GM19468 (cell line): Measurements from ENCODE around the gene CTTN.
"Not testable (repeated sequence)": the region's sequence is repeated elsewhere in the genome, so short reads cannot be mapped to it uniquely, and the experiment has no call there.

Experiments
- ATAC-seq: cut with Tn5 transposase; IDR thresholded peaks from one replicate; pipeline ENCODE4 v1.9.1; 2021; ENCODE audit warnings: mild to moderate bottlenecking, moderate library complexity, moderate number of reproducible peaks; ENCODE audit not compliant: unreplicated experiment; ENCODE audit errors: extremely low read depth

The CTTN gene

DNA sequence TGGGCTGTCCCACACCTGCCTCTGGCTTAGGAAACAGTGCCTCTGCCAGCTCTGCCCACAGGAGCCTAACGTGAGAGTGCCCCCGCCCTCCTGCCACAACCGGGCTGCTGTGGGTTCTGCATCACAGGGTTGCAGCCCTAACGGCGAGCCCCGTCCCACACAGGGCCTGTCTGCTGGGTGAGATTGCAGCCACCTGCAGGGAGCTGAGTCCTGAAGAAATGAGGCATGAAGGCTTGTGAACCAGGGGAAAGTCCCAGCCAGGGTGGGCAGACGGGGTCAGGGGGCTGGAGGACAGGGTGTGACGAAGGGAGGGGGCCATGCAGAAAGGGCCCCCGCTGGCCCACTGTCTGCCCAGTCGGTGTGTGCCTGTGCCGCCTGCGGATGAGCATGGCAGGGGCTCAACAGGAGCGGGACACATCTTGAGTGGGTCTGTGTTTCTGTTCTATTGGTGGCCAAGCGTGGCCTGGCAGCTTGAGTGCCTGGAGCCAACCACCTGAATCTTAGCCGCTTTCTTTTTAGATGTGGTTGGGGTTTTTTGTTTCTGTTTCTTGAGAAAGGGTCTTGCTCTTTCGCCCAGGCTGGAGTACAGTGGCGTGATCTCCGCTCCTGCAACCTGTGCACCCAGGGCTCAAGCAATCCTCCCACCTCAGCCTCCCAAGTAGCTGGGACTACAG lies 38.9 kb downstream of the CTTN start:
- ATAC-seq, result no peak

DNA sequence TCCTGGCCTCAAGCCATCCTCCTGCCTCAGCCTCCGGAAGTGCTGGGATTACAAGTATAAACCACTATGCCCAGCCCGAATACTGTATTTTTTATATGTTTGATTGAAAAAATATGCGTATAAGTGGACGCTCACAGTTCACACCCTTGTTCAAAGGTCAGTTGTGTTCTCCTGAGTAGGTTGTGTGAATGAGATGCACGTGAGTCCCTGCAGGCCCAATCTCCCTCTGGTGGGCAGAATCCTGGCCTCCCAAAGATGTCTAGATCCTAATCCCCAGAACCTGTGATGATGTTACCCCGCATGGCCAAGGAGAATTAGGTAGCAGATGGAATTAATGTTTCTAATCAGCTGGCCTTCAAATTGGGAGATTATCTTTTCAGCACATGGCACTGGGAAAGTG lies 41.9 kb downstream of the CTTN start:
- ATAC-seq, result no peak

DNA sequence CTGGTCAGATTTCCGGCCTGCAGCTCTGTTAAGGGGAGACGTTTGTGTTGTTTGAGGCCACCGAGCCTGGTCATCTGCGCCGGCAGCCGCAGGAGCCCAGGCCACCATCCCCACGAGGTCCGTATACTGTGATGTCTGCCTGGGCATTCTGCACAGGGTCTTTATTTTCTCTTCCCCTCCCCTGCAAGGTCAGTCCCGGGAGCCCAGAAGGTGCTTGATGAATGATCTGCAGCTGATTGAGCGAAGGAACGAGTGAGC lies 45.4 kb downstream of the CTTN start:
- ATAC-seq, result no peak

GRCh38 chr11:70445091-70445490 lies 46.8 kb downstream of the CTTN start:
- ATAC-seq, result no peak

- no peak for ATAC-seq
Observed at GRCh38 chr11:70445605-70446004, 47.3 kb downstream of the CTTN start.

DNA sequence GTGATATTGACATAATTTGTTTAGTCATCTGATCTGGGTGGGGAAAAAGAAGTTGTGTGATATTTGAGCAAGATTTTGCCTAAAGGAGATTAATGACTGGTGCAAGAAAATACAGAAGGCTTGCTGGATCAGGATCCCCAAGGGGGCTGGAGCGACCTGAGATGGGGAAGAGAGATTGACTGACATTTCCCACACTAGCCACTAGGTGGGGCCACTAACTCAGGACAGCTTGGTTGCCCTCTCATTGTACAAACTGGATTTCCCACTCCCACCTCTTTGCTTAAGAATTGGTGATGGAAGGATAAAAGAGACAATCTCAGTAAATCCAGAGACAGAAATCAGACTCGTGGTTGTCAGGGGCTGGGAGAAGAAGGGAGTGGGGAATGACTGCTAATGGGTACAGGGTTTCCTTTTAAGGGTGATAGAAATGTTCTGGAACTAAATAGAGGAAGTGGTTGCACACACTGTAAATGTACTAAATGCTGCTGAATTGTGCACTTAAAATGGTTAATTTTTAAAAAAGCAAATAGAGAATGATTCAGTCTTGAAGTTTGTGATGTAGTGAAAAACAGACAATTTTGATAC lies 50.7 kb downstream of the CTTN start:
- ATAC-seq, result no peak

DNA sequence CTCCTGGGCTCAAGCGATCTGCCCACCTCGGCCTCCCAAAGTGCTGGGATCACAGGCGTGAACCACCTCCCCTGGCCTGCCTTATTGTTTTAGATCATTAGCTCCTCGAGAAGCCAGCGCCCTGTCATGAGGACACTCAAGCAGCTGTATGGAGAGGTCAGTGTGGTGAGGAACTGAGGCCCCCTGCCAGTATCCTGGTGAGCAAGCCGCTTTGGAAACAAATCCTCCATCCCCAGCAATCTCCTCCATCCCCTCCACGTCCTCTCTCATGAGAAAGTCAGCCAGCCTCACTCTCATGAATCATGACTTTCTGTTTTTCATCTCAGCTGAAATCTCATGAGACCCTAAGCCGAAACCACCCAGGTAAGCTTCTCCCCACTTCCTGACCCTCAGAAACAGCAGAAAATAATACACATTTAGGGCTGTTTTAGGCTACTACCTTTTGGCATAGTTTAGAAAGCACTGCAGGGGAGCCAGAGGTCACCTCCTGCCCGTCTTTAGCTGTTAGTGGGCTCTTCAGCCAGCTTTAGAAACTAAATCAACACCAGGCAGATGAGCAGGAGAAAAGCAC lies 56.0 kb downstream of the CTTN start:
- ATAC-seq, result no peak

GRCh38 chr11:70454811-70455210 lies 56.5 kb downstream of the CTTN start:
- not testable (repeated sequence) for ATAC-seq

GRCh38 chr11:70455354-70455753 lies 57.0 kb downstream of the CTTN start:
- no peak for ATAC-seq

GRCh38 chr11:70456921-70457532 lies 58.7 kb downstream of the CTTN start:
- no peak for ATAC-seq

DNA sequence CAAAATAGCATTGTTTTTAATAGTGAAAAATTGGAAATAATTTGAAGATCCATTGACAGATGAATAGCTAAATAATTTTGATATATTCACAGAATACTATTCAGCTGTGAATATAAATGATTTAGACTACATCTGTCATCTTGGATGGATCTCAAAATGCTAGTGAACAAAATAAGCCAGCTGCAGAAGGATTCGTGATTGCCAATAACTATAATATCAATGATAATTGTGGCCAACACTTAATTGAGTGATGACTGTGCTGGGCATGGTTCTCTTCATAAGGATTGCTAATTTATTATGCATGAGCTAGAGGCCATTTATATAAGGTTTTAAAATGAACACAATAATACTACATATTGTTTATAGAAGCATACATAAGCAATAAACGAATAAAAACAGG lies 60.4 kb downstream of the CTTN start:
- ATAC-seq, result no peak

GRCh38 chr11:70460111-70460510 lies 61.8 kb downstream of the CTTN start:
- ATAC-seq, result no peak

DNA sequence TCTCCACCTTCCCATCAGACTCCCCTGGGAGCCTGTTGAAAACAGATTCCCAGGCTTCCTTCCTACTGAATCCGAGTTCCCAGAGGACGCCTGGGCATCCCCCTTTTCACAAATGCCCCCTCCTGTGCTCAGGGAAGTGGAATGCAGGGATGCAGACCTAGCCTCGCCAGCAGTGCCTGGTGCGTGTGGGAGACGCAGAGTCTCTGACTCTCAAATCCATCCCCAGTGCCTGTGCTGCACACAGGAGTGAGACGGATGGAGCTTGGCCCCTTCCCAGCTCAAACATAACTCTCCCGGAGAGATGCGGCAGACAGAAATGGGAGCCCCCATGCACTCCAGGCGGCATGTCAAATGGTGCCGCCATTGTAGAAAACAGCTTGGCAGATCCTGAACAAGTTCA lies 62.6 kb downstream of the CTTN start:
- no peak for ATAC-seq

GRCh38 chr11:70462818-70463477 lies 64.6 kb downstream of the CTTN start:
- no peak for ATAC-seq

- no peak for ATAC-seq
Observed at GRCh38 chr11:70463478-70464255, 65.3 kb downstream of the CTTN start.

DNA sequence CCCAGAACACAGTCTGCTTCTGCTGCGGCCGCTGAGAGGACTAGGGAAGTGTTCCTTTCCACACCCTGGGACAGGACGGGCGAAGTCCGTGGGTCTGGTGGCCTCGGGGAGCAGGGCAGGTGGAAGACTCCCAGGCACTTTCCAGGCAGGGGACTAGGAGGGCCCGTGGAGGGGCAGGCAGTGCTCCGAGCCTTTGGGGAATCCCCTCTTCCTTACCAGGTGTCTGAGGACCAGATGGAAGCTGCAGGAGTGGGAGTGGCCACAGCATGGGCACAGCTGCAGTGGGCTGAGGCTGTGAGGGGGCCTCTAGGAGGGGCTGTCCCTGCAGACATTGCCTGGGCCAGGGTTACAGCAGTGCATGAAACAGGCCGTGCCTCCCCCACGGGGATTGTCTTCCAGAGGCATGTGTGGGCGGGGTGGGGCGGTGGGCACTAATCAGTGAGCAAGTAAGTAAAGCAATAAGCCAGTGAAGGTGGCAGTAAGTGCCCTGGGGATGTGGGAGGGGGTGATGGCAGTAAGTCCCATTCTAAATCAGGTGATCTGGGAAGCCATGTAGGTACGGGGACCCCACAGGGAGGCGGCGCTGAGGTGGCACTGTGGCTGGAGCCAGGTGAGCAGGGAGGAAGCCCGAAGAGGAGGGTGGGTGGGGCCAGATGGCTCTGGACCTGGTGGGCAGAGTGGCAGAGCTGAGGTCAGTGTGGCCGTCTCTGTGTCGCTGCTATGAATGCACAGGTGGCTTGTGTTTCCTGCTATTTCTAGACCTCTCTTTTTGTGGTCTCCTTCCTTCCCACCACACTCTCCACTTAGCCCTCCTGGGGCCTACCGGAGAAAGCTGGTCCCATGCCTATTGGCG lies 66.4 kb downstream of the CTTN start:
- no peak for ATAC-seq

GRCh38 chr11:70466154-70466553 lies 67.8 kb downstream of the CTTN start:
- ATAC-seq, result no peak

DNA sequence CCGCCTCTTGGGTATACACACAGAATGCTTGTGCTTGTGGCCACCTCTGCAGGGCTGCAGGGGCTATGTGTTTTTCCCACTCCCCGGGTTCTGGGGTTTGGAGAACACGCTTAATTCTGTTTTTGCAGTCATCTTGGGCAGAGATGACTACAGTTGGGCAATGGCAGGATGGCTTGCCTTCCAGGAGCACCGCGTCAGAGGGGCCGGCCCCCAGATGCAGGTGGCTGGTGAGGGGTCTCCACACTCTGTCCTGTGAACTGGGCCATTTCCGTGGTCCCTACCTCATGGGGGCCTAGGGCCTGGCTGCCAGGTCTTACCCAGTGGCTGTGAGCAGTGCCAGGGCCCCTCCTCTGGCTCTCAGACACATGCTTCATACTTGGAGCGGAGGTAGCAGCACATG lies 68.3 kb downstream of the CTTN start:
- ATAC-seq, result no peak

DNA sequence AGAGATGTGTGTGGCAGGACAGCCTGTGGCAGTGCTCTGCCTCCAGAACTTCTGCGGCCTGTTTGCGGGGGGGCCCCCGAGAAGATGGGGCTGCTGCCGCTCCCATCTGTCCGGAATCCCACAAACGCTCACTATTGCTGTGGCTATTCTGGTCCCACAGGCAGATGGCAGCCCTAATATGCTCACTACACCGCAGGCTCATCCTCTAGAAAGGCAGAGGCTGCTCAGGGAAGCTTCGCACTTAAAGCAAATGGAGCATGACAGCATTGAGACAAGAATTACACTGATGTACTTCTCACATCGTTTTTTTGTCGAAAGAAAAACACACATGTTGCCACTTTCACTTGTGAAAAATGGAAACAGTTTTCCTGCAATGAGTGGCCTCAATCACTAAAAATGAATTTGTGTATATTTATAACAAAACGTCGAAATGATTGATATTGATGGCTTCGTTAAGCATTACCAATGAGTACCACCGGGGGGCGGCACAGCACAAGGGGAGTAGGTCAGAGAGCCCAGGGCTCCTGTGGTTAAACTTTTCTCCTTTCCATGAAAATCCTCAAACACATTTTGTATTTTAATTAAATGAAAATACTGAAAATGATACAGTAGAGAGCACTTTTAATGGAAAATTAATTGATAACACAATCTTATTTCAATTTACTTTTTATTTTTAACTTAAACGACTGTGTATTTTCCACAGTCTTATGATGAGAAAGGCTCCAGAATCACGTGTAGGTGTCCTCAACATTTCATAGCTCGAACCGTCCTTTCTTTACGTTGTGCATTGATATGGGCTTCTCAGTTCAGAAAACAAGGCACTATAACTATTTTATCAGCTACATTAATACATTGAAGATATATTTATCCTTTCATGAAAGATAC lies 69.1 kb downstream of the CTTN start:
- ATAC-seq, result no peak
